ENCODE results near the gene SPAG5. TPM values are rescaled to one million over a fixed set of nuclear protein-coding genes. Genes with fewer than 3 reads are reported as not detected.

Gene SPAG5
- total and polyA plus RNA-seq, 9 of the 15 experiments (the other 6 are each of a cell fraction or from before 2014, with no cell fraction given), result 94.4 to 286 (median 151) TPM

DNA sequence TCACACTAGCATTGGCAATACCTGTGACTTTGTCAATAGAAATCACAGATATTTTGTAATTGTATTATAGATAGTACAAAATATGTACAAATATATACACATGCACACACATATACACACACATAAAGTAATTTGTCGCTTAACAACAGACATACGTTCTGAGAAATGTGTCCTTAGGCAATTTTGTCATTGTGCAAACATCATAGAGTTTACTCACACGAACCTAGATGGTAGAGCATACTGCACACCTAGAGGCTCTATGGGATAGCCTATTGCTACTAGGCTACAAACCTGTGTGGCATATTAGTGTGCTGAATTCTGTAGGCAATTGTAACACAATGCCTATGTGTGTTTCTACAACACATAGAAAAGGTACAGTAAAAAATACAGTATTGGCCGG is 57.4 kb downstream of the SPAG5 start (continued):
- TF ChIP-seq, protein P1, sequence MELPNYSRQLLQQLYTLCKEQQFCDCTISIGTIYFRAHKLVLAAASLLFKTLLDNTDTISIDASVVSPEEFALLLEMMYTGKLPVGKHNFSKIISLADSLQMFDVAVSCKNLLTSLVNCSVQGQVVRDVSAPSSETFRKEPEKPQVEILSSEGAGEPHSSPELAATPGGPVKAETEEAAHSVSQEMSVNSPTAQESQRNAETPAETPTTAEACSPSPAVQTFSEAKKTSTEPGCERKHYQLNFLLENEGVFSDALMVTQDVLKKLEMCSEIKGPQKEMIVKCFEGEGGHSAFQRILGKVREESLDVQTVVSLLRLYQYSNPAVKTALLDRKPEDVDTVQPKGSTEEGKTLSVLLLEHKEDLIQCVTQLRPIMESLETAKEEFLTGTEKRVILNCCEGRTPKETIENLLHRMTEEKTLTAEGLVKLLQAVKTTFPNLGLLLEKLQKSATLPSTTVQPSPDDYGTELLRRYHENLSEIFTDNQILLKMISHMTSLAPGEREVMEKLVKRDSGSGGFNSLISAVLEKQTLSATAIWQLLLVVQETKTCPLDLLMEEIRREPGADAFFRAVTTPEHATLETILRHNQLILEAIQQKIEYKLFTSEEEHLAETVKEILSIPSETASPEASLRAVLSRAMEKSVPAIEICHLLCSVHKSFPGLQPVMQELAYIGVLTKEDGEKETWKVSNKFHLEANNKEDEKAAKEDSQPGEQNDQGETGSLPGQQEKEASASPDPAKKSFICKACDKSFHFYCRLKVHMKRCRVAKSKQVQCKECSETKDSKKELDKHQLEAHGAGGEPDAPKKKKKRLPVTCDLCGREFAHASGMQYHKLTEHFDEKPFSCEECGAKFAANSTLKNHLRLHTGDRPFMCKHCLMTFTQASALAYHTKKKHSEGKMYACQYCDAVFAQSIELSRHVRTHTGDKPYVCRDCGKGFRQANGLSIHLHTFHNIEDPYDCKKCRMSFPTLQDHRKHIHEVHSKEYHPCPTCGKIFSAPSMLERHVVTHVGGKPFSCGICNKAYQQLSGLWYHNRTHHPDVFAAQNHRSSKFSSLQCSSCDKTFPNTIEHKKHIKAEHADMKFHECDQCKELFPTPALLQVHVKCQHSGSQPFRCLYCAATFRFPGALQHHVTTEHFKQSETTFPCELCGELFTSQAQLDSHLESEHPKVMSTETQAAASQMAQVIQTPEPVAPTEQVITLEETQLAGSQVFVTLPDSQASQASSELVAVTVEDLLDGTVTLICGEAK (IDR thresholded peaks at IDR 0.05), result no peak
- TF ChIP-seq, protein P1 (CRISPR knock-in tag; IDR thresholded peaks at IDR 0.05), result no peak
- no peak for TF ChIP-seq KLF6 (CRISPR knock-in tag; IDR thresholded peaks at IDR 0.05; ENCODE audit: borderline replicate concordance)

All from K562 (cell line).